Mesendoderm (in vitro differentiated cells): ENCODE results near the gene GUCY1A2.

Experiments
- DNase-seq: peaks from one replicate; pipeline ENCODE4 v3.0.0; 2013
- H2AK5ac ChIP-seq: 2 replicates; pipeline ENCODE4 v1.6.1; 2013; ENCODE audit warnings: low read length, inconsistent platforms
- H2BK120ac ChIP-seq: 2 replicates; pipeline ENCODE4 v1.6.1; 2013; ENCODE audit warnings: low read depth, mild to moderate bottlenecking, low read length, moderate library complexity, mixed read lengths
- H2BK15ac ChIP-seq: replicated peaks from 2 replicates; pipeline ENCODE4 v1.6.1; 2013; ENCODE audit warnings: low read depth, mild to moderate bottlenecking, moderate library complexity
- H2BK5ac ChIP-seq: 2 replicates; pipeline ENCODE4 v1.6.1; 2013; ENCODE audit warnings: low read length, inconsistent platforms
- H3K18ac ChIP-seq: 2 replicates; pipeline ENCODE4 v1.6.1; 2013; ENCODE audit warnings: mild to moderate bottlenecking, low read length, mixed read lengths
- H3K23ac ChIP-seq: one replicate; pipeline ENCODE4 v1.6.1; 2013; ENCODE audit warnings: low read length
- H3K27ac ChIP-seq: 2 replicates; pipeline ENCODE4 v1.5.1; 2013; ENCODE audit warnings: low read depth, mild to moderate bottlenecking, inconsistent platforms, low read length, moderate library complexity
- H3K27me3 ChIP-seq: 2 replicates; pipeline ENCODE4 v1.6.1; 2013; ENCODE audit warnings: low read length, control low read depth, mild to moderate bottlenecking, inconsistent platforms; ENCODE audit not compliant: insufficient read depth, poor library complexity
- H3K36me3 ChIP-seq: 2 replicates; pipeline ENCODE4 v1.6.1; 2013; ENCODE audit warnings: low read length, inconsistent platforms; ENCODE audit not compliant: control insufficient read depth, insufficient read depth
- H3K4ac ChIP-seq: one replicate; pipeline ENCODE4 v1.6.1; 2013; ENCODE audit warnings: low read depth, mild to moderate bottlenecking, low read length, moderate library complexity
- H3K4me1 ChIP-seq: 2 replicates; pipeline ENCODE4 v1.6.1; 2013; ENCODE audit warnings: low read depth, low read length, inconsistent platforms; ENCODE audit not compliant: control insufficient read depth
- H3K4me2 ChIP-seq: 2 replicates; pipeline ENCODE4 v1.6.1; 2013; ENCODE audit warnings: low read length
- H3K4me3 ChIP-seq: 2 replicates; pipeline ENCODE4 v1.5.1; 2013; ENCODE audit warnings: mild to moderate bottlenecking, low read length
- H3K56ac ChIP-seq: one replicate; pipeline ENCODE4 v1.6.1; 2013; ENCODE audit warnings: low read length
- H3K79me1 ChIP-seq: 2 replicates; pipeline ENCODE4 v1.6.1; 2013; ENCODE audit warnings: low read length, inconsistent platforms
- H3K79me2 ChIP-seq: 2 replicates; pipeline ENCODE4 v1.6.1; 2013; ENCODE audit warnings: mild to moderate bottlenecking, low read length; ENCODE audit not compliant: control insufficient read depth, insufficient read depth
- H3K9ac ChIP-seq: 2 replicates; pipeline ENCODE4 v1.6.1; 2013; ENCODE audit warnings: low read length, inconsistent platforms
- H4K5ac ChIP-seq: one replicate; pipeline ENCODE4 v1.6.1; 2013; ENCODE audit warnings: low read length
- H4K8ac ChIP-seq: one replicate; pipeline ENCODE4 v1.6.1; 2013; ENCODE audit warnings: low read depth, mild to moderate bottlenecking, control low read depth, low read length, moderate library complexity
- WGBS: extraction: QIAGEN DNeasy Blood & Tissue Kit; methylation state at CpG from one replicate; pipeline ENCODE4 v1.1.7; 2013; ENCODE audit warnings: low lambda C conversion rate, missing lambda C conversion rate; ENCODE audit not compliant: insufficient coverage; ENCODE audit errors: extremely low coverage; 5-methylcytosine and 5-hydroxymethylcytosine counted together

The GUCY1A2 gene

GRCh38 chr11:106691807-106692365, 326.4 kb downstream of the GUCY1A2 start:
- Histone ChIP-seq H3K4me3 (no peak overlapping the region), H2BK15ac (no peak overlapping the region), H4K8ac (no peak overlapping the region), H3K36me3 (no peaks in the 10 kb centered on the region), H3K27ac (no peak overlapping the region), H3K79me1 (no peaks in the 10 kb centered on the region), H2AK5ac (no peak overlapping the region), H3K4ac (no peak overlapping the region), H3K27me3 (no peaks in the 10 kb centered on the region), H3K4me1 (no peaks in the 10 kb centered on the region), H3K18ac (no peak overlapping the region), H2BK5ac (no peak overlapping the region), H3K79me2 (no peaks in the 10 kb centered on the region), H3K56ac (no peak overlapping the region), H2BK120ac (no peak overlapping the region), H3K9ac (no peak overlapping the region), H3K4me2 (no peak overlapping the region), H3K23ac (no peak overlapping the region), H4K5ac (no peak overlapping the region)
- DNase-seq = no peak

GRCh38 chr11:106690923-106691322, 327.4 kb downstream of the GUCY1A2 start:
- Histone ChIP-seq H3K79me1 (no peaks in the 10 kb centered on the region), H3K9ac (no peak overlapping the region), H2BK5ac (no peak overlapping the region), H3K56ac (no peak overlapping the region), H3K4me3 (no peak overlapping the region), H3K23ac (no peak overlapping the region), H4K5ac (no peak overlapping the region), H3K18ac (no peak overlapping the region), H3K79me2 (no peaks in the 10 kb centered on the region), H2BK120ac (no peak overlapping the region), H3K36me3 (no peaks in the 10 kb centered on the region), H2AK5ac (no peak overlapping the region), H3K4me2 (no peak overlapping the region), H3K27me3 (no peaks in the 10 kb centered on the region), H2BK15ac (no peak overlapping the region), H4K8ac (no peak overlapping the region), H3K27ac (no peak overlapping the region), H3K4ac (no peak overlapping the region), H3K4me1 (no peaks in the 10 kb centered on the region)
- no CpG with 5 or more reads among the region's 1 CpG for WGBS
- no peak for DNase-seq

- no peak for DNase-seq
- Histone ChIP-seq H3K79me1 (no peaks in the 10 kb centered on the region), H3K4me2 (no peak overlapping the region), H4K8ac (no peak overlapping the region), H3K9ac (no peak overlapping the region), H2BK15ac (no peak overlapping the region), H3K27ac (no peak overlapping the region), H2AK5ac (no peak overlapping the region), H3K56ac (no peak overlapping the region), H3K79me2 (no peaks in the 10 kb centered on the region), H3K4ac (no peak overlapping the region), H3K27me3 (no peaks in the 10 kb centered on the region), H3K36me3 (no peaks in the 10 kb centered on the region), H3K4me1 (no peaks in the 10 kb centered on the region), H3K23ac (no peak overlapping the region), H2BK5ac (no peak overlapping the region), H3K18ac (no peak overlapping the region), H4K5ac (no peak overlapping the region), H2BK120ac (no peak overlapping the region), H3K4me3 (no peak overlapping the region)
- WGBS = no CpG with 5 or more reads among the region's 3 CpGs
Observed at GRCh38 chr11:106684944-106685343, 333.3 kb downstream of the GUCY1A2 start.

DNA sequence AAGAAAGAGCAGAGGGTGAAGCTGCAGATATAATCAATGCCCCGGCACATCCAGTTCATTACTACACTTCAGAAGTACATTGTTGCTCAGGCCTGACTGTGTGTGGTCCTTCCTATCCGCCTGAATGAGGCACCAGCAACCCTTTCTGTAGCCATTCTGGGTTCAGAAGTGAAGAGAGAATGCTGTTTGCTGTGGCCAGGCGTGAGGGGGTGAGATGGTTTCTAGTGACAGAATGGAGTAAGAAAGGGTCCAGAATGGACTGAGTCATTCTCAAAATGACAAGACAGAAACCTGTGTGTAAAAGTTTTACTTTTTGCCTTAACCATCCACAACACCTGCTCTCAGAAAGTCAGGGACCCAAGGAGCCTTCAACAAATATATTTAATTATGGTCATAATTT, 334.8 kb downstream of the GUCY1A2 start:
- Histone ChIP-seq H3K23ac (no peak overlapping the region), H4K5ac (no peak overlapping the region), H4K8ac (no peak overlapping the region), H2BK15ac (no peak overlapping the region), H2AK5ac (no peak overlapping the region), H3K27ac (no peak overlapping the region), H2BK120ac (no peak overlapping the region), H3K4me2 (no peak overlapping the region), H3K9ac (no peak overlapping the region), H3K36me3 (no peaks in the 10 kb centered on the region), H3K79me2 (no peaks in the 10 kb centered on the region), H3K27me3 (no peaks in the 10 kb centered on the region), H3K79me1 (no peaks in the 10 kb centered on the region), H2BK5ac (no peak overlapping the region), H3K4me3 (no peak overlapping the region), H3K4ac (no peak overlapping the region), H3K18ac (no peak overlapping the region), H3K56ac (no peak overlapping the region), H3K4me1 (no peaks in the 10 kb centered on the region)
- no peak for DNase-seq
- no CpG with 5 or more reads among the region's 3 CpGs for WGBS

DNA sequence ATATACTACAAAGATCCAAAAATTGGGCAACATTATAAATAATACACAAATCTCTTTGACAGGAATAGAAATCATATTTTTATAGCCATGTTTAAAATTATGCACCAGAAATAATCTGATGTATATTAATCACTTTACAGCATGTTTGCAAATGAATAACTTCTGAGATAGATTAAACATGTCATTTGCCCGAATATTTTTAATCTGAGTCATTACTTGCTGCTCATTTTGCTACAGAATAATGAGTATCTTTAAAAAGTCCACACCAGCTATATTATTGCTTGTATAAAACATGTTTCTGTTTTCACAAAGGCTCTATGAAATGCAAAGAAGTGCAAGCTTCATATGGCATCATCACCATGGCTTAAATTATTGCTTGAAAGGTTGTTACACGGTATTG, 336.8 kb downstream of the GUCY1A2 start:
- H3K36me3 ChIP-seq = no peaks in the 10 kb centered on the region
- H3K23ac ChIP-seq = no peak overlapping the region
- H3K79me2 ChIP-seq = no peaks in the 10 kb centered on the region
- DNase-seq = no peak
- no peak overlapping the region for H4K8ac ChIP-seq
- H3K27me3 ChIP-seq = no peaks in the 10 kb centered on the region
- WGBS = no CpG with 5 or more reads among the region's 2 CpGs
- no peak overlapping the region for H3K4me2 ChIP-seq
- H2BK120ac ChIP-seq = no peak overlapping the region
- no peak overlapping the region for H3K9ac ChIP-seq
- H3K79me1 ChIP-seq = no peaks in the 10 kb centered on the region
- no peak overlapping the region for H3K27ac ChIP-seq
- H3K4ac ChIP-seq = no peak overlapping the region
- H2BK5ac ChIP-seq = no peak overlapping the region
- H2AK5ac ChIP-seq = no peak overlapping the region
- H3K4me1 ChIP-seq = no peaks in the 10 kb centered on the region
- H4K5ac ChIP-seq = no peak overlapping the region
- no peak overlapping the region for H3K4me3 ChIP-seq
- no peak overlapping the region for H3K18ac ChIP-seq
- no peak overlapping the region for H3K56ac ChIP-seq
- no peak overlapping the region for H2BK15ac ChIP-seq

DNA sequence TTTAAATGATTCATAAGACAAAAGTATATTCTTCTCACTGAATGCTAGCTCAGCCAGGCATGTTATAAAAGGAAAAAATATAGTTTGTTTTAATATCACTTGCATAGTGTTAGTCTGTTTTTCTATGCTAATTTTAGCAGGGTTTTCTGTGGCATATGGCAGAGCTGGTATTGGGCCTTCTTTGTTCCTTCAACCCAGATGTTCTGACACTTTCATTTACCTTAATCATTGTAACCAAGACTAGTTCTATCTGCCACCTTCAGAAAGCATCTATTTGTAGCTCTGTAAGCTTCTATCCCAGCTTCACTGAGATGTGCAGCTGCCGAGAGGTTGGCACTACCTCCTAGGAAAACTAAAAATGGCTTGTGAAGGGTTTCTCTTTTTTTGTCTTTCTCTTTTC, 338.7 kb downstream of the GUCY1A2 start:
- Histone ChIP-seq H3K36me3 (no peaks in the 10 kb centered on the region), H4K5ac (no peak overlapping the region), H2BK120ac (no peak overlapping the region), H3K79me2 (no peaks in the 10 kb centered on the region), H3K9ac (no peak overlapping the region), H4K8ac (no peak overlapping the region), H3K27me3 (no peaks in the 10 kb centered on the region), H3K79me1 (no peaks in the 10 kb centered on the region), H2BK15ac (no peak overlapping the region), H3K27ac (no peak overlapping the region), H3K4me3 (no peak overlapping the region), H3K4ac (no peak overlapping the region), H2AK5ac (no peak overlapping the region), H3K23ac (no peak overlapping the region), H3K4me2 (no peak overlapping the region), H2BK5ac (no peak overlapping the region), H3K56ac (no peak overlapping the region), H3K4me1 (no peaks in the 10 kb centered on the region), H3K18ac (no peak overlapping the region)
- no CpG with 5 or more reads among the region's 1 CpG for WGBS
- no peak for DNase-seq
